GM19351 (cell line): ENCODE measurements around the gene HUS1.
"Not testable (repeated sequence)": the region's sequence is repeated elsewhere in the genome, so short reads cannot be mapped to it uniquely, and the experiment has no call there.

Experiments
- ATAC-seq: cut with Tn5 transposase; IDR thresholded peaks from one replicate; pipeline ENCODE4 v1.9.1; 2021; ENCODE audit warnings: mild to moderate bottlenecking, moderate library complexity; ENCODE audit not compliant: unreplicated experiment

Gene HUS1

DNA sequence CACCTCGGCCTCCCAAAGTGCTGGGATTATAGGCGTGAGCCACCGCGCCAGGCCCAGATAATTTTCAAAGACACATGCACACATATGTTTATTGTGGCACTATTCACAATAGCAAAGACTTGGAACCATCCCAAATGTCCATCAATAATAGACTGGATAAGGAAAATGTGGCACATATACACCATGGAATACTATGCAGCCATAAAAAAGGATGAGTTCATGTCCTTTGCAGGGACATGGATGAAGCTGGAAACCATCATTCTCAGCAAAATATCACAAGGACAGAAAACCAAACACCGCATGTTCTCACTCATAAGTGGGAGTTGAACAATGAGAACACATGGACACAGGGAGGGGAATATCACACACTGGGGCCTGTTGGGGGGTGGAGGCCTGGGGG, 1.2 kb upstream of the HUS1 start:
- not testable (repeated sequence) for ATAC-seq

GRCh38 chr7:47979832-47980181, 392 bp upstream of the HUS1 start:
- no peak for ATAC-seq

GRCh38 chr7:47978790-47979144, 648 bp downstream of the HUS1 start:
- ATAC-seq = no peak

- no peak for ATAC-seq
Observed at GRCh38 chr7:47973739-47974138, 5.7 kb downstream of the HUS1 start.

GRCh38 chr7:47970761-47971160, 8.7 kb downstream of the HUS1 start:
- ATAC-seq = no peak

GRCh38 chr7:47968847-47969774, 10.3 kb downstream of the HUS1 start:
- ATAC-seq = peak; percentile 95

GRCh38 chr7:47967708-47968107, 11.7 kb downstream of the HUS1 start:
- ATAC-seq = no peak

- ATAC-seq = no peak
Observed at GRCh38 chr7:47967123-47967522, 12.3 kb downstream of the HUS1 start.

GRCh38 chr7:47965456-47965855, 14.0 kb downstream of the HUS1 start:
- no peak for ATAC-seq

GRCh38 chr7:47962262-47962661, 17.2 kb downstream of the HUS1 start:
- no peak for ATAC-seq

GRCh38 chr7:47957156-47957555, 22.3 kb downstream of the HUS1 start:
- ATAC-seq = no peak

DNA sequence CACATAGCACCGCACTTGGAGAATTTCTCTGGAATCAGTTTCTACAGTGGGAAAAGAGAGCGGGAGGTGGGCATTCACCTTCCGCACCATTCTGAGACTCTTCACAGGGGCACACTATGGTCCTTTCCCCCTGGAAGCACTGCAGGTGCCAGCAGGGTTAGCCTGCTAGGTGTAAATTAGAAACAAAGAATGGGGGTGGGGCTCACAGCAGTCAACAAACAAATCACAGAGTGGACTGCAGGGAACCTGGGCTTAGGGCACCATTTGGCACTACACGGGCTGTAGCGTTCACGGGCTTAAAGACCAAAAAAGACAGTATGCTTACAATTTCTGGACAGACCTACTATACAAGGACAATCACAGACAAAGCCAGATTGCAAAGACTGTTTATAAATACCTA, 23.2 kb downstream of the HUS1 start:
- ATAC-seq = no peak

- ATAC-seq = peak; percentile 53
Observed at GRCh38 chr7:47954231-47954911, 25.0 kb downstream of the HUS1 start.

GRCh38 chr7:47953822-47954221, 25.6 kb downstream of the HUS1 start:
- ATAC-seq = peak; percentile 83

- ATAC-seq = no peak
Observed at GRCh38 chr7:47952224-47952623, 27.2 kb downstream of the HUS1 start.

GRCh38 chr7:47951374-47951773, 28.0 kb downstream of the HUS1 start:
- no peak for ATAC-seq

DNA sequence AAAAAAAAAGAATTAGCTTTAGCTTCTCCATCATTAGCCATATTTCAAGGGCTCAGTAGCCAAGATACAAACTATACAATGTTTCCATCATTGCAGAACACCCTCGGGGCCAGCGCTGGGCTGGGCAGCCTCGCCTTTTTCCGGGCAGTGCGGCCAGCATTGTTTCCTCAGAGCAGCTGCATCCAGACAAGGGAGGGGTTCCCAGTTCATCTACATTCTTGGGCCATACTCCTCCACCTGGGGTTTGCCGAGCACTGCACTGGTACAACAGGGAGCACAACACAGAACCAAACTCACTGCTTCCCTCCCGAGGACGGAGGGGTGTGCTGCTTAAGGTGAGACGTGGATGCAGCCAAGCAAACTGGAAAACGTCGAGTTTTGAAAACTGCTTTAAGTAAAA, 28.7 kb downstream of the HUS1 start:
- ATAC-seq = no peak

DNA sequence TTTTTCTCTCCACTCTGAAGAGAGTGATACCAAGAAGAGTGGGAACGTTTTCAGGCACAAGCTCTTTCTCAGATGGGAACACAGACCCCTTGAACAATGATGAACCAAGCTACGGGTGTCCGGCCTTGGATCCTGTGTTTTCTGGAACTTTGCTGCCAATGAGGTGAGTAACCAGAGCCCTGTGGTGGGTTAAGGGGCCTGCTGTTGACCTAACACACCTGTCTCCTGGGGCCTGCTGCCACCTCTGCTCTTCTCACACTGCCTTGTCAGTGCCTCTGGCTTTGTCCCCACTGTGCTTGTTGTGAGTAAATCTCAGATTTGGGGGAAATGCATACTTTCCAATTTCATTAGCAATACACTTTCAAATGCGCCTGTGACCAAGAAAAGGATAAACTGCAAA, 29.7 kb downstream of the HUS1 start:
- ATAC-seq = no peak

- ATAC-seq = no peak
Observed at GRCh38 chr7:47948141-47948790, 31.1 kb downstream of the HUS1 start, which contains the start of gene PKD1L1. Gene PKD1L1 (minus strand): TSS chr7:47948466. CDS start chr7:47948440, 26 bp downstream.

DNA sequence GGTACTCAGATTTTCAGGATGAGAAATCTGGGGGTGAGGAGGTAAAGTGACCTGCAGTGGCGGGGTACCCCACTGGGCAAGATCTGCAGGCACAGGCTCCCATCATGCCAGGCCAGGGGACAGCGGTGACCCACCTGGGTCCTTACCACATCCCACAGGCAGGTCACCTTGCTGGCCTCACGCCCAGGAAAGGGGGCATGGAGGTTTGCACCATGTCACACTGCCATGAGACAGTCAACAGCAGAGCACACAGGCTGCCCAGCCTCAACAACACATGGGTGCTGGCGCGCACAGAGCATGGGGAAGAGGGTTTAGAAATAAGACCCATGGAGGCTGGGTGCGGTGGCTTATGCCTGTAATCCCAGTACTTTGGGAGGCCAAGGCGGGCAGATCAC, 32.1 kb downstream of the HUS1 start:
- no peak for ATAC-seq

GRCh38 chr7:47946581-47947354, 32.6 kb downstream of the HUS1 start:
- ATAC-seq = no peak
